ENCODE measurements around the gene SEPTIN1.

Gene SEPTIN1

DNA sequence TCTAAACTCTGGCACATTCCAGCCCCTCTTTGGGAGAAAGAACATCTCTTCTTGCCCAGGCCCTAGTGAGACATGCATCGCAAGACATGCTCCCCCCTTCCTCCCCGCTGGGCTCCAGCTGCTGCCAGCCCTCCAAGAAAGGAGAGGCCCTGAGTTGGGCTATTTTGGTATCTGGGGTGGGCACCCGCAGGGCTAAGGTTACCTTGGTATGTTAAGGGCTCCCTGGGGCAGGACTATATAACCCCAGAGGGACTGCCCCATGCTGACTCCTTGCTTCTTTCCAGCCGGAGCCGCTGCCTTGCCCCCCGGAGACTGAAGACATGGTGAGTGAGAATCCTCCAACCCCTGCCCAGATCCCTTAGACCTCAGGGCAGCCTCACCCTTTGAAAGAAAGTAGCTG lies 7.8 kb downstream of the SEPTIN1 start, which contains the start of gene MYL11 (continued):
- TF ChIP-seq ZBTB1 (tag by site-specific recombination; IDR thresholded peaks at IDR 0.05), result no peak
- peak; percentile 63 for TF ChIP-seq GLIS1 (tag by site-specific recombination; IDR thresholded peaks at IDR 0.05)
- TF ChIP-seq, protein P1, sequence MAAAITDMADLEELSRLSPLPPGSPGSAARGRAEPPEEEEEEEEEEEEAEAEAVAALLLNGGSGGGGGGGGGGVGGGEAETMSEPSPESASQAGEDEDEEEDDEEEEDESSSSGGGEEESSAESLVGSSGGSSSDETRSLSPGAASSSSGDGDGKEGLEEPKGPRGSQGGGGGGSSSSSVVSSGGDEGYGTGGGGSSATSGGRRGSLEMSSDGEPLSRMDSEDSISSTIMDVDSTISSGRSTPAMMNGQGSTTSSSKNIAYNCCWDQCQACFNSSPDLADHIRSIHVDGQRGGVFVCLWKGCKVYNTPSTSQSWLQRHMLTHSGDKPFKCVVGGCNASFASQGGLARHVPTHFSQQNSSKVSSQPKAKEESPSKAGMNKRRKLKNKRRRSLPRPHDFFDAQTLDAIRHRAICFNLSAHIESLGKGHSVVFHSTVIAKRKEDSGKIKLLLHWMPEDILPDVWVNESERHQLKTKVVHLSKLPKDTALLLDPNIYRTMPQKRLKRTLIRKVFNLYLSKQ (tag by site-specific recombination; IDR thresholded peaks at IDR 0.05; ENCODE audit: borderline replicate concordance), result no peak

DNA sequence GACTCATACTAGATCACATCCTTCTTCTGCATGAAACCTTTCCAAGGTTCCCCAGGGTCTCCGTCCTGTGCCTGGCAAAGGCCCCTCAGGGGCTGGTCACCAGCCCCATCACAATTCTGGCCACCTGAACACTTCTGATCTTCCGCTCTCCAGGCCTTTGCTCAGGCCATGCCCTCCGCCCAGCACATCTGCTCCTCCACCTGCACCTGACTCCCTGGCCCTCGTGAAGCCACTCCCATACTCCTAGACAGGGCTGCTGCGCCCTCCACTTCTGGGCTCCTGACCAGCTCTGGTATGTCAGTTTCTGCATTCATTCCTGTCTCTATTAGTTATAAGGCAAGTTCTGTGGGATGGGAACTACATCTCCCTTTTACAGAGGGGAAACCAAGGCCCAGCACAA lies 9.6 kb downstream of the SEPTIN1 start:
- CTCF ChIA-PET, result interaction anchor here (1.1 kb wide), 1 partner anchor 12 kb away, joined by 4 read pairs; no protein-coding TSS in a partner anchor
- POLR2A ChIA-PET, result no interaction called here
- peaks cover 7% of the 10 kb centered on the region for H3K4me1 ChIP-seq (ENCODE audit: control insufficient read depth, insufficient read depth, low read length)

DNA sequence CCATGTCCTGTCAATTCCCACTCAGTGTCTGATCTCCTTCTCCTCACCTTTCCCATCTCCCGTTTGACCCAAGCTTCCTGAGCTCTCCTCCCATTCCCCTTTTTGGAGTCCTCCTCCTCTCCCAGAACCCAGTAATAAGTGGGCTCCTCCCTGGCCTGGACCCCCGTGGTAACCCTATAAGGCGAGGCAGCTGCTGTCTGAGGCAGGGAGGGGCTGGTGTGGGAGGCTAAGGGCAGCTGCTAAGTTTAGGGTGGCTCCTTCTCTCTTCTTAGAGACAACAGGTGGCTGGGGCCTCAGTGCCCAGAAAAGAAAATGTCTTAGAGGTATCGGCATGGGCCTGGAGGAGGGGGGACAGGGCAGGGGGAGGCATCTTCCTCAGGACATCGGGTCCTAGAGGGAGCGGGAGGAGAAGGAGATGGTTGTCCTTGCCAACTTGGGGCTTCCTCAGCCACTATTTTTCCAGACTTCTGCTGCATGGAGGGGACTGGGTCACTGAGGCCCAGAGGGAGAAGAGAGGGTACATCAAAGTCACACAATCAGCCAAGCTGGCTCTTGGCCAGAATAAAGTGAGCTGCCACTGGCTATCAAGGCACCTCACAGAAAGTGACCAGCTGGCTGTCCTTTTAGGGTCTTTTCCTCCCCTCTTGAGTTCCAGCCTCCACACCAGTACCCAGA lies 10.2 kb downstream of the SEPTIN1 start:
- Histone ChIP-seq H3K36me3 (ENCODE audit: control insufficient read depth in 2 of 2, insufficient read depth in 1 of 2, low read length in 2 of 2) (peaks cover 0 to 7% of the 10 kb centered on the region in 2 experiments; a peak in 1 of 3 replicates), H3K4me1 (ENCODE audit: control insufficient read depth, insufficient read depth, low read length) (peaks cover 7% of the 10 kb centered on the region), H3K27ac (ENCODE audit: extremely low read depth, low read depth, low read length) (peak overlapping the region; percentile 13; the same call in 1 of the 2 replicates), H3K4me3 (ENCODE audit: low read depth, low read length) (no peak overlapping the region), H3K9me3 (ENCODE audit: control insufficient read depth, insufficient read depth, low read depth, low read length) (no peaks in the 10 kb centered on the region)
- POLR2A ChIA-PET, result interaction anchor here (1.1 to 4.2 kb wide), 6 partner anchors 8 to 37 kb away, joined by 3 to 60 read pairs (median 10); partner anchors contain the start of genes CD2BP2 and SEPTIN1
- CTCF ChIA-PET, result interaction anchor here (0.6 to 2.1 kb wide), 6 partner anchors 12 to 678 kb away, joined by 3 to 18 read pairs (median 6); partner anchors contain the start of genes ALDOA, DCTPP1 and ZNF48
- TF ChIP-seq SCRT2 (tag by site-specific recombination; IDR thresholded peaks at IDR 0.05), result peak; percentile 91
- no peak for TF ChIP-seq GLIS2 (tag by site-specific recombination; IDR thresholded peaks at IDR 0.05)
- TF ChIP-seq KLF9 (tag by site-specific recombination; IDR thresholded peaks at IDR 0.05; ENCODE audit: low read depth), result 0 out of 2 replicates have a peak, but pooled peaks have one; percentile 12
- TF ChIP-seq ZNF600 (tag by site-specific recombination; IDR thresholded peaks at IDR 0.05), result peak; percentile 47; the same call in 1 of the 2 replicates

More for the DNA sequence above, 9.6 kb downstream of the SEPTIN1 start:
- Histone ChIP-seq H3K4me3 (ENCODE audit: low read depth, low read length) (no peak overlapping the region), H3K27ac (ENCODE audit: extremely low read depth, low read depth, low read length) (no peak overlapping the region), H3K36me3 (ENCODE audit: control insufficient read depth in 2 of 2, insufficient read depth in 1 of 2, low read length in 2 of 2) (peaks cover 0 to 1% of the 10 kb centered on the region in 2 experiments; a peak in 1 of 3 replicates), H3K9me3 (ENCODE audit: control insufficient read depth, insufficient read depth, low read depth, low read length) (no peaks in the 10 kb centered on the region)
- TF ChIP-seq ZFP37 (tag by site-specific recombination; IDR thresholded peaks at IDR 0.05) (no peak), ZNF701 (tag by site-specific recombination; IDR thresholded peaks at IDR 0.05) (no peak), ZNF837 (tag by site-specific recombination; IDR thresholded peaks at IDR 0.05) (no peak), ZNF341 (tag by site-specific recombination; IDR thresholded peaks at IDR 0.05; ENCODE audit: low read depth) (no peak), ZNF560 (tag by site-specific recombination; IDR thresholded peaks at IDR 0.05; ENCODE audit: borderline replicate concordance) (no peak), ZNF426 (tag by site-specific recombination; IDR thresholded peaks at IDR 0.05) (no peak), SETDB1 (IDR thresholded peaks at IDR 0.05; ENCODE audit: insufficient read length, low read length) (no peak), ZNF211 (tag by site-specific recombination; IDR thresholded peaks at IDR 0.05; ENCODE audit: low read depth) (no peak)
- TF ChIP-seq, protein P2, sequence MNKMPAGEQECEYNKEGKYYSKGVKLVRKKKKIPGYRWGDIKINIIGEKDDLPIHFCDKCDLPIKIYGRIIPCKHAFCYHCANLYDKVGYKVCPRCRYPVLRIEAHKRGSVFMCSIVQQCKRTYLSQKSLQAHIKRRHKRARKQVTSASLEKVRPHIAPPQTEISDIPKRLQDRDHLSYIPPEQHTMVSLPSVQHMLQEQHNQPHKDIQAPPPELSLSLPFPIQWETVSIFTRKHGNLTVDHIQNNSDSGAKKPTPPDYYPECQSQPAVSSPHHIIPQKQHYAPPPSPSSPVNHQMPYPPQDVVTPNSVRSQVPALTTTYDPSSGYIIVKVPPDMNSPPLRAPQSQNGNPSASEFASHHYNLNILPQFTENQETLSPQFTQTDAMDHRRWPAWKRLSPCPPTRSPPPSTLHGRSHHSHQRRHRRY (tag by site-specific recombination; IDR thresholded peaks at IDR 0.05), result no peak
- TF ChIP-seq, protein P3, sequence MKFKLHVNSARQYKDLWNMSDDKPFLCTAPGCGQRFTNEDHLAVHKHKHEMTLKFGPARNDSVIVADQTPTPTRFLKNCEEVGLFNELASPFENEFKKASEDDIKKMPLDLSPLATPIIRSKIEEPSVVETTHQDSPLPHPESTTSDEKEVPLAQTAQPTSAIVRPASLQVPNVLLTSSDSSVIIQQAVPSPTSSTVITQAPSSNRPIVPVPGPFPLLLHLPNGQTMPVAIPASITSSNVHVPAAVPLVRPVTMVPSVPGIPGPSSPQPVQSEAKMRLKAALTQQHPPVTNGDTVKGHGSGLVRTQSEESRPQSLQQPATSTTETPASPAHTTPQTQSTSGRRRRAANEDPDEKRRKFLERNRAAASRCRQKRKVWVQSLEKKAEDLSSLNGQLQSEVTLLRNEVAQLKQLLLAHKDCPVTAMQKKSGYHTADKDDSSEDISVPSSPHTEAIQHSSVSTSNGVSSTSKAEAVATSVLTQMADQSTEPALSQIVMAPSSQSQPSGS (tag by site-specific recombination; IDR thresholded peaks at IDR 0.05; ENCODE audit: low read depth), result no peak

Data from HEK293 (cell line).